Muscle of back (tissue), 11 donors: Measurements from ENCODE around the gene TAS2R60. TPM values are rescaled to one million over a fixed set of nuclear protein-coding genes. Genes with fewer than 3 reads are reported as not detected.
"Not testable (repeated sequence)": the region's sequence is repeated elsewhere in the genome, so short reads cannot be mapped to it uniquely, and the experiment has no call there.

ENCODE experiments used
- DNase-seq, 3 donors: peaks; one replicate each; pipeline versions ENCODE4 v3.0.0 to v3.0.0-alpha.2; 2013
- polyA plus RNA-seq, 10 donors: library from polyadenylated mRNA; unstranded; fragments of 120-200 nt; gene quantifications; one replicate each; pipeline ENCODE4 v1.2.1, GENCODE V29; 2013; ENCODE audit not compliant: insufficient read length in 10 of 10

Gene TAS2R60
- polyA plus RNA-seq, 10 donors: not detected

- peak; percentile 36 to 84 (median 77) for DNase-seq
These were observed 32.7 kb upstream of the TAS2R60 start for GRCh38 chr7:143410521-143411004.

- no peak for DNase-seq
These were observed 31.1 kb upstream of the TAS2R60 start for GRCh38 chr7:143411976-143412708.

- DNase-seq: no peak
These were observed 30.1 kb upstream of the TAS2R60 start for GRCh38 chr7:143413123-143413522.

- not testable (repeated sequence) for DNase-seq
These were observed 28.0 kb upstream of the TAS2R60 start for GRCh38 chr7:143415209-143415608.

- DNase-seq: no peak
These were observed 27.4 kb upstream of the TAS2R60 start for GRCh38 chr7:143415742-143416397.

- peak; percentile 54 to 74 (median 72) for DNase-seq
These were observed 26.6 kb upstream of the TAS2R60 start for GRCh38 chr7:143416565-143417149.

GRCh38 chr7:143417734-143418383 lies 25.4 kb upstream of the TAS2R60 start:
- DNase-seq: no peak

GRCh38 chr7:143418681-143419458 lies 24.4 kb upstream of the TAS2R60 start:
- no peak for DNase-seq

- no peak for DNase-seq
These were observed 23.4 kb upstream of the TAS2R60 start for GRCh38 chr7:143419880-143420279.

GRCh38 chr7:143420624-143421023 lies 22.6 kb upstream of the TAS2R60 start:
- DNase-seq: not testable (repeated sequence)

GRCh38 chr7:143422033-143422432 lies 21.2 kb upstream of the TAS2R60 start:
- DNase-seq: peak in 1 of 3 donors; percentile 58

GRCh38 chr7:143424476-143424875 lies 18.8 kb upstream of the TAS2R60 start:
- not testable (repeated sequence) for DNase-seq

GRCh38 chr7:143426479-143427142 lies 16.6 kb upstream of the TAS2R60 start:
- DNase-seq: no peak

- DNase-seq: no peak
These were observed 13.2 kb upstream of the TAS2R60 start for GRCh38 chr7:143429770-143430698.

GRCh38 chr7:143431109-143431508 lies 12.1 kb upstream of the TAS2R60 start:
- DNase-seq: no peak

GRCh38 chr7:143433759-143434158 lies 9.5 kb upstream of the TAS2R60 start:
- no peak for DNase-seq

- peak in 1 of 3 donors; percentile 48 for DNase-seq
These were observed 8.6 kb upstream of the TAS2R60 start for GRCh38 chr7:143434660-143435059.

- no peak for DNase-seq
These were observed 8.0 kb upstream of the TAS2R60 start for GRCh38 chr7:143435266-143435665.

- no peak for DNase-seq
These were observed 6.8 kb upstream of the TAS2R60 start for GRCh38 chr7:143436325-143436946.
